OCI-LY3 (cell line): ENCODE measurements around the gene FLII.

Source experiments
- H2AFZ ChIP-seq: fragments of 200-600, 300-600 bp; shearing (Covaris generic); 2 replicates; pipeline ENCODE4 v1.6.0; 2014; ENCODE audit warnings: antibody characterized with exemption, low read depth, low read length
- H3K27ac ChIP-seq: fragments of 200-600, 300-600 bp; sonication (generic); 2 replicates; pipeline ENCODE4 v1.5.1; 2014; ENCODE audit warnings: mild to moderate bottlenecking, low read length, moderate library complexity, mixed read lengths
- H3K27me3 ChIP-seq: fragments of 200-600, 300-600 bp; sonication (generic); 2 replicates; pipeline ENCODE4 v1.6.1; 2014; ENCODE audit warnings: low read depth, low read length, mixed read lengths
- H3K36me3 ChIP-seq: fragments of 200-600, 300-600 bp; sonication (generic); replicated peaks from 2 replicates; pipeline ENCODE3; 2014; ENCODE audit warnings: low read depth, low read length, mixed read lengths
- H3K4me1 ChIP-seq: fragments of 300-600, 200-600 bp; sonication (generic); 2 replicates; pipeline ENCODE4 v1.6.1; 2014; ENCODE audit warnings: low read length, mixed read lengths
- H3K4me2 ChIP-seq: fragments of 200-600, 300-600 bp; sonication (generic); 2 replicates; pipeline ENCODE4 v1.6.1; 2014; ENCODE audit warnings: low read length, mixed read lengths
- H3K4me3 ChIP-seq: fragments of 300-600, 200-600 bp; sonication (generic); 2 replicates; pipeline ENCODE4 v1.5.1; 2014; ENCODE audit warnings: antibody characterized with exemption, mild to moderate bottlenecking, low read length, moderate library complexity
- H3K79me2 ChIP-seq: fragments of 300-600, 200-600 bp; shearing (Covaris generic); 2 replicates; pipeline ENCODE4 v1.6.1; 2014; ENCODE audit warnings: mild to moderate bottlenecking, low read length, mixed read lengths
- H3K9ac ChIP-seq: fragments of 300-600, 200-600 bp; shearing (Covaris generic); 2 replicates; pipeline ENCODE4 v1.6.0; 2014; ENCODE audit warnings: mild to moderate bottlenecking, low read length, moderate library complexity
- H3K9me3 ChIP-seq: fragments of 200-600, 300-600 bp; shearing (Covaris generic); 2 replicates; pipeline ENCODE4 v1.6.1; 2014; ENCODE audit warnings: low read length, mixed read lengths; ENCODE audit not compliant: insufficient read depth
- H4K20me1 ChIP-seq: fragments of 200-600, 300-600 bp; sonication (generic); 2 replicates; pipeline ENCODE4 v1.6.1; 2016; ENCODE audit warnings: low read length, mixed read lengths; ENCODE audit not compliant: insufficient read depth
- EZH2phosphoT487 ChIP-seq: fragments of 200-600 bp; shearing (Covaris generic); IDR thresholded peaks from 2 replicates; pipeline ENCODE4 v1.6.1; 2018; ENCODE audit warnings: antibody characterized with exemption, mixed run types, low read depth
- TF ChIP-seq, protein P1 (sequence below): fragments of 200-600, 300-600 bp; sonication (generic); IDR thresholded peaks from 2 replicates; pipeline ENCODE4 v1.5.1; 2014; ENCODE audit warnings: antibody characterized with exemption, low read length, low read depth

Gene FLII

DNA sequence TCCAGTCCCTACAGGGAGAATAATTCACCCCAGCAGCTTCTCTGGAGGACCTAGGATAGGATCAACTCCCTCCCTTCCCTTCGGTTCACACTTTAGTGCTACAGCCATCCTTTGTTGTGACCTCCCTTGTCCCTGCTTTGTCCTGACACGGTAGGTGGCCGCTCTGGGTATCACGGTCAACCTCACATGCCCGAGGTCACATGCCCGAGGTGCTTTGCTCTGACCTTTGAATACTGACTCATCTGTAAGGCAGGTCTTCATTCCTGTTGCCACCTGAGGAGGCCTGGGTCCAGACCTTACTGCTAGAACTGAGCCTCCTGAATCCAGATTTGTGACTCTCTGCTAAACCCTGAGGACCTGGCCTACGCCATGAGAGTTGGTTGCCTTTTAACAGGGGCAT is 55.2 kb downstream of the FLII start:
- no peak overlapping the region for H3K4me2 ChIP-seq
- H3K4me3 ChIP-seq: no peak overlapping the region
- H4K20me1 ChIP-seq: no peaks in the 10 kb centered on the region
- H3K27me3 ChIP-seq: no peaks in the 10 kb centered on the region
- no peaks in the 10 kb centered on the region for H3K36me3 ChIP-seq
- no peaks in the 10 kb centered on the region for H3K4me1 ChIP-seq
- H3K9ac ChIP-seq: no peak overlapping the region
- peaks cover 17% of the 10 kb centered on the region; the same call in 1 of the 2 replicates for H3K79me2 ChIP-seq
- no peaks in the 10 kb centered on the region for H3K9me3 ChIP-seq
- no peak overlapping the region for H3K27ac ChIP-seq
- H2AFZ ChIP-seq: no peak overlapping the region
- TF ChIP-seq, protein P1, sequence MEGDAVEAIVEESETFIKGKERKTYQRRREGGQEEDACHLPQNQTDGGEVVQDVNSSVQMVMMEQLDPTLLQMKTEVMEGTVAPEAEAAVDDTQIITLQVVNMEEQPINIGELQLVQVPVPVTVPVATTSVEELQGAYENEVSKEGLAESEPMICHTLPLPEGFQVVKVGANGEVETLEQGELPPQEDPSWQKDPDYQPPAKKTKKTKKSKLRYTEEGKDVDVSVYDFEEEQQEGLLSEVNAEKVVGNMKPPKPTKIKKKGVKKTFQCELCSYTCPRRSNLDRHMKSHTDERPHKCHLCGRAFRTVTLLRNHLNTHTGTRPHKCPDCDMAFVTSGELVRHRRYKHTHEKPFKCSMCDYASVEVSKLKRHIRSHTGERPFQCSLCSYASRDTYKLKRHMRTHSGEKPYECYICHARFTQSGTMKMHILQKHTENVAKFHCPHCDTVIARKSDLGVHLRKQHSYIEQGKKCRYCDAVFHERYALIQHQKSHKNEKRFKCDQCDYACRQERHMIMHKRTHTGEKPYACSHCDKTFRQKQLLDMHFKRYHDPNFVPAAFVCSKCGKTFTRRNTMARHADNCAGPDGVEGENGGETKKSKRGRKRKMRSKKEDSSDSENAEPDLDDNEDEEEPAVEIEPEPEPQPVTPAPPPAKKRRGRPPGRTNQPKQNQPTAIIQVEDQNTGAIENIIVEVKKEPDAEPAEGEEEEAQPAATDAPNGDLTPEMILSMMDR: no peak
- no peak for TF ChIP-seq EZH2phosphoT487

DNA sequence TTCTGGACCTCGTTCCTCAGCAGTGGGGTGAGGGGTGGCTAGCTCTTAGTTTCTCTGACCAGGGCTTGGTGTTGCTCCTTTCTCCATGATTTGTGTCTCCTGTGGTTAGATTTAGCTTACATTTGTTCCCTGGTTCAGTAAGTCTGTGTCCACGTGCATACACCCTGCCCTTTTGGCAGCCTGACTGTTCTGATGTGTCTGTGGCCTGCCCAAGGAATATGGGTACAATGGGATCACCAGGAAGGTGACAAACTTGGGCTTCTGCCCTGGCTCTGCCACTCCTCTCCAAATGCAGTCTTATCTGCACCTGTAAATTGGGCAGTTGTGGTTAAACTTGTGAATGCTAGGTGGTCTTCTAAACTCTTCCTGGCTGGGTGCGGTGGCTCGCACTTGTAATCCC is 57.4 kb downstream of the FLII start:
- Histone ChIP-seq H4K20me1 (no peaks in the 10 kb centered on the region), H3K36me3 (no peaks in the 10 kb centered on the region), H3K9me3 (no peaks in the 10 kb centered on the region), H3K9ac (no peak overlapping the region), H3K27me3 (no peaks in the 10 kb centered on the region), H3K4me3 (no peak overlapping the region), H3K4me1 (no peaks in the 10 kb centered on the region), H2AFZ (no peak overlapping the region), H3K4me2 (no peak overlapping the region), H3K27ac (no peak overlapping the region), H3K79me2 (peaks cover 20% of the 10 kb centered on the region; the same call in 1 of the 2 replicates)
- TF ChIP-seq, protein P1: no peak

DNA sequence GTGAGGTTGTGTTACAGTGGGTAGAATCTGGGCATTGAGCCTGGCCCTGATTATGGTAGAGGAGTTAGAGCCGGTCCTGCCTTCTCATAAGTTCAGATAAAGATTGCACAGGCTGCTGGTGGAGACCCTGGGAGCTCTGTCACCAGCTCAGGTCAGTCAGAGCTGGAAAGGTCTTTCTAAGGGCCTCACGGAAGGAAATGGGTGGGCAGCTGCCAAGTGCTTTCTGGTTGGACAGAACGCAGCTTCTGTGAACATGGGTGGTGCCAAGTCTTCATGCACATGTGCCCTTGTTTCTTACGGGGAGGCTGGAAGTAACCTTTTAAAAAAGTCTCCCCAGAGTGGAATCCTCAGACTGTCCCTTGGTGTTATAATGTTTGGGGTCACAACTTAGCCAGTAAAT is 60.0 kb downstream of the FLII start:
- Histone ChIP-seq H3K9ac (no peak overlapping the region), H3K9me3 (no peaks in the 10 kb centered on the region), H3K36me3 (no peaks in the 10 kb centered on the region), H2AFZ (no peak overlapping the region), H4K20me1 (no peaks in the 10 kb centered on the region), H3K79me2 (peaks cover 22% of the 10 kb centered on the region; the same call in 1 of the 2 replicates), H3K4me1 (no peaks in the 10 kb centered on the region), H3K27me3 (no peaks in the 10 kb centered on the region), H3K4me2 (no peak overlapping the region), H3K4me3 (no peak overlapping the region), H3K27ac (no peak overlapping the region)
- TF ChIP-seq, protein P1: no peak
- TF ChIP-seq EZH2phosphoT487: no peak

DNA sequence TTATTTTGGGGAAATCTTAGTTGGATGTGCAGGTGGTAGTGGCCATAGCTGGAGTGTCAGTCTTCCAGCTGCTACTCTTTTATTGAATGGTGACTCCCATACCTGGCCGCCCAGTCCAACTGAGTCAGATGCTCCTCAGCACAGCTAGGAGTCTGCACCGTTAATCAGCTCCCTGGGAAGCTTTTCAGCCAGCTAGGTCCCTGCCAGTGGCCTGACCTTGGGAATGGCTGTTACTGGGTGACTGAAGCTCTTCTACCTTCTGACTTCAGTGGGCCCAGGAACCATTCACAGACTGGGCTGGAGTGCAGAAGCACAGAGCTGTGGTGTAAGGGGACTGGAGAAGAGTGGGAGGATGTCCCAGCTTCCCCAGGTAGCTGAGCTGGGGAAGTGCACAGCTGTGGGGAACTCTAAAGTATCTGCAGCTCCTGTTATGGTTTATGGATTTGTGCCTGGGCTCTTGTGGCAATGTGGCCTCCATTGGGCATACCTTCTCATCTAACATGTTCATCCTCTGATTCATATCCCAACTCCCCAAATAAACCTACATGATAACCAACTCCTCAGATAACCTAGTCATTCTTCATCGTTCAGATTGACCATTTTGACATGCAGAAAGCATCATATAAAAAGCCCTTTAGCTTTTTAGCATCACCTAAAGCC is 60.9 kb downstream of the FLII start:
- H3K36me3 ChIP-seq: no peaks in the 10 kb centered on the region
- H3K79me2 ChIP-seq: peaks cover 28% of the 10 kb centered on the region
- TF ChIP-seq, protein P1: no peak
- no peak for TF ChIP-seq EZH2phosphoT487
- H3K27ac ChIP-seq: no peak overlapping the region
- H3K4me3 ChIP-seq: no peak overlapping the region
- no peak overlapping the region for H3K4me2 ChIP-seq
- no peaks in the 10 kb centered on the region for H3K9me3 ChIP-seq
- H2AFZ ChIP-seq: no peak overlapping the region
- no peaks in the 10 kb centered on the region for H4K20me1 ChIP-seq
- no peaks in the 10 kb centered on the region for H3K27me3 ChIP-seq
- H3K4me1 ChIP-seq: no peaks in the 10 kb centered on the region
- no peak overlapping the region for H3K9ac ChIP-seq
